ENCODE results near the gene PPP1R9A.

DNA sequence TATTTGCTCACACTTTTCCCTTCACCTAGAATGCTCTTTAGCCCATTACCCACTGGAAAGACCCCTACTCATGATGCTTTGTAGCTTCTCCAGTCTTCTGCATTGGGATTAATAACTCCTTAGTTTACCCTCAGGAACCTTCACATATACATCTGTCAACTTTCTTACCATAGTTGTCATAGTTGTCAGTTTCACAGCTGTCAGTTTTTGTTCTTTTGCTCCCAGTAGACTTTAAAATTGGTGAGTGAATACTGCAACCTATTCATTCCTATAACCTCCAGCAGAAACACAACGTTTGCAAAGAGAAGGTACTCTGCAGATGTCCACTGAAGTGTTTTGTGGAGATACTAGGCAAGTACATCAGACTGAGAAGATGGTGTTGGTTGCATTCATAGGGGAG, 414.3 kb downstream of the PPP1R9A start:
- TF ChIP-seq, protein P1, sequence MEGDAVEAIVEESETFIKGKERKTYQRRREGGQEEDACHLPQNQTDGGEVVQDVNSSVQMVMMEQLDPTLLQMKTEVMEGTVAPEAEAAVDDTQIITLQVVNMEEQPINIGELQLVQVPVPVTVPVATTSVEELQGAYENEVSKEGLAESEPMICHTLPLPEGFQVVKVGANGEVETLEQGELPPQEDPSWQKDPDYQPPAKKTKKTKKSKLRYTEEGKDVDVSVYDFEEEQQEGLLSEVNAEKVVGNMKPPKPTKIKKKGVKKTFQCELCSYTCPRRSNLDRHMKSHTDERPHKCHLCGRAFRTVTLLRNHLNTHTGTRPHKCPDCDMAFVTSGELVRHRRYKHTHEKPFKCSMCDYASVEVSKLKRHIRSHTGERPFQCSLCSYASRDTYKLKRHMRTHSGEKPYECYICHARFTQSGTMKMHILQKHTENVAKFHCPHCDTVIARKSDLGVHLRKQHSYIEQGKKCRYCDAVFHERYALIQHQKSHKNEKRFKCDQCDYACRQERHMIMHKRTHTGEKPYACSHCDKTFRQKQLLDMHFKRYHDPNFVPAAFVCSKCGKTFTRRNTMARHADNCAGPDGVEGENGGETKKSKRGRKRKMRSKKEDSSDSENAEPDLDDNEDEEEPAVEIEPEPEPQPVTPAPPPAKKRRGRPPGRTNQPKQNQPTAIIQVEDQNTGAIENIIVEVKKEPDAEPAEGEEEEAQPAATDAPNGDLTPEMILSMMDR (IDR thresholded peaks at IDR 0.05): no peak
- TF ChIP-seq POLR2A (IDR thresholded peaks at IDR 0.05) (no peak), POLR2AphosphoS5 (IDR thresholded peaks at IDR 0.05) (no peak)

Data from sigmoid colon (tissue), 4 donors.